A549 (cell line): Measurements from ENCODE around the gene ZNF445. TPM values are rescaled to one million over a fixed set of nuclear protein-coding genes. Genes with fewer than 3 reads are reported as not detected.

ENCODE experiments used
- ATAC-seq, 2 experiments: fragments of 200-7000 bp in 1 of 2; fragments of >200 bp in 1 of 2; cut with Nextera tagmentation in 1 of 2; cut with Tn5 transposase in 1 of 2; 3 replicates each; pipeline versions ENCODE4 v1.8.0 to v1.9.1; 2018 to 2020; ENCODE audit warnings: mild to moderate bottlenecking in 1 of 2, moderate library complexity in 1 of 2
- CTCF ChIA-PET: fragments of 300-600 bp; sonication (Branson Sonifier 250); formaldehyde crosslinking; extraction: SDS; loops from one replicate; lab custom pipeline; 2021; ENCODE audit warnings: antibody characterized with exemption, inconsistent platforms; lab: Yijun Ruan, JAX
- POLR2A ChIA-PET: fragments of 350-600 bp; formaldehyde crosslinking; extraction: SDS; loops from one replicate; lab custom pipeline; 2021; ENCODE audit warnings: antibody characterized with exemption, inconsistent platforms; lab: Yijun Ruan, JAX
- DNase-seq, 2 experiments: peaks; one replicate each; pipeline versions ENCODE4 v3.0.0 to v3.0.0-alpha.2; 2011 to 2016; ENCODE audit warnings: low read depth in 1 of 2, low spot score in 1 of 2
- FAIRE-seq: peaks from 2 replicates; lab custom pipeline; 2011; peaks lifted over from hg19 to GRCh38; lab: Jason Lieb, UNC
- H3K27ac ChIP-seq, 2 experiments: fragments of >200 bp; sonication (Bioruptor Twin); formaldehyde crosslinking; 3 replicates each; pipeline ENCODE4 v1.5.1; 2016 to 2017
- H3K4me1 ChIP-seq: fragments of >200 bp; sonication (Bioruptor Twin); formaldehyde crosslinking; 3 replicates; pipeline ENCODE4 v1.6.1; 2016
- H3K4me2 ChIP-seq: fragments of >200 bp; sonication (Bioruptor Twin); formaldehyde crosslinking; 3 replicates; pipeline ENCODE4 v1.6.1; 2016
- H3K4me3 ChIP-seq: fragments of >200 bp; sonication (Bioruptor Twin); formaldehyde crosslinking; 3 replicates; pipeline ENCODE4 v1.5.1; 2016
- H3K9me3 ChIP-seq: fragments of >200 bp; sonication (Bioruptor Twin); formaldehyde crosslinking; 3 replicates; pipeline ENCODE4 v1.6.1; 2016
- BHLHE40 ChIP-seq: IDR thresholded peaks from 2 replicates; pipeline ENCODE4 v1.6.1; 2012; ENCODE audit warnings: low read depth, low read length, inconsistent platforms
- CBX2 ChIP-seq: fragments of 200-600 bp; sonication (generic); IDR thresholded peaks from 2 replicates; pipeline ENCODE4 v1.6.1; 2016; ENCODE audit warnings: low read depth, mild to moderate bottlenecking, borderline replicate concordance
- CEBPB ChIP-seq, 2 experiments: fragments of >200 bp in 1 of 2; sonication (Bioruptor Twin) in 1 of 2; formaldehyde crosslinking in 1 of 2; IDR thresholded peaks; 2 replicates each; pipeline ENCODE4 v1.6.1; 2012 to 2016
- CHD2 ChIP-seq: fragments of 150-350 bp; IDR thresholded peaks from 2 replicates; pipeline ENCODE4 v1.6.1; 2014; ENCODE audit warnings: low read length; ENCODE audit not compliant: partially characterized antibody
- ESRRA ChIP-seq: fragments of 150-350 bp; IDR thresholded peaks from 2 replicates; pipeline ENCODE4 v1.6.1; 2014; ENCODE audit warnings: mild to moderate bottlenecking, low read length, borderline replicate concordance
- HOXA7 ChIP-seq: fragments of 250-450 bp; sonication (Bioruptor Pico); IDR thresholded peaks from 2 replicates; pipeline ENCODE4 v1.5.0; 2020; ENCODE audit warnings: mild to moderate bottlenecking, moderate library complexity
- HOXB5 ChIP-seq: fragments of 250-450 bp; sonication (Bioruptor Pico); IDR thresholded peaks from 2 replicates; pipeline ENCODE4 v1.5.0; 2020; ENCODE audit warnings: mild to moderate bottlenecking, moderate library complexity
- JUNB ChIP-seq: fragments of >200 bp; sonication (Bioruptor Twin); formaldehyde crosslinking; IDR thresholded peaks from 2 replicates; pipeline ENCODE4 v1.6.1; 2016
- KDM1A ChIP-seq: fragments of 200-600 bp; sonication (generic); IDR thresholded peaks from 2 replicates; pipeline ENCODE4 v1.6.1; 2016; ENCODE audit warnings: low read depth, mild to moderate bottlenecking
- MAFK ChIP-seq: fragments of 450-650 bp; IDR thresholded peaks from 2 replicates; pipeline ENCODE4 v1.6.1; 2014; ENCODE audit not compliant: partially characterized antibody
- MAX ChIP-seq: IDR thresholded peaks from 2 replicates; pipeline ENCODE4 v1.6.1; 2012
- MAZ ChIP-seq: fragments of 150-350 bp; IDR thresholded peaks from 2 replicates; pipeline ENCODE4 v1.6.1; 2014; ENCODE audit warnings: antibody characterized with exemption, low read depth, low read length, borderline replicate concordance
- NFE2L2 ChIP-seq: fragments of 150-350 bp; conservative IDR thresholded peaks from 2 replicates; pipeline ENCODE4 v1.6.1; 2014; ENCODE audit warnings: low read length
- NPAS2 ChIP-seq: fragments of 250-450 bp; sonication (Bioruptor Pico); IDR thresholded peaks from 2 replicates; pipeline ENCODE4 v1.8.0; 2022; ENCODE audit warnings: mild to moderate bottlenecking, moderate library complexity, borderline replicate concordance
- RAD21 ChIP-seq, 2 experiments: fragments of >200 bp in 1 of 2; sonication (Bioruptor Twin) in 1 of 2; formaldehyde crosslinking in 1 of 2; IDR thresholded peaks in 1 of 2; conservative IDR thresholded peaks in 1 of 2; 2 replicates in 1 of 2; 3 replicates in 1 of 2; pipeline ENCODE4 v1.6.1; 2012 to 2018; ENCODE audit warnings: inconsistent platforms in 1 of 2
- RARB ChIP-seq: fragments of 250-450 bp; sonication (Bioruptor Pico); IDR thresholded peaks from 2 replicates; pipeline ENCODE4 v1.8.0; 2021; ENCODE audit warnings: mild to moderate bottlenecking, moderate library complexity
- RCOR1 ChIP-seq: fragments of 150-350 bp; IDR thresholded peaks from 2 replicates; pipeline ENCODE4 v1.6.1; 2014; ENCODE audit warnings: antibody characterized with exemption, low read length, low read depth
- RFX5 ChIP-seq: fragments of 450-650 bp; IDR thresholded peaks from 2 replicates; pipeline ENCODE4 v1.7.1; 2014; ENCODE audit warnings: antibody characterized with exemption, mild to moderate bottlenecking, moderate library complexity
- RNF2 ChIP-seq: fragments of 200-600 bp; sonication (generic); IDR thresholded peaks from 2 replicates; pipeline ENCODE4 v1.6.1; 2016; ENCODE audit warnings: low read depth, mild to moderate bottlenecking, antibody characterized with exemption, moderate library complexity, borderline replicate concordance
- TFCP2L1 ChIP-seq: fragments of 250-450 bp; sonication (Bioruptor Pico); IDR thresholded peaks from 2 replicates; pipeline ENCODE4 v1.5.0; 2021; ENCODE audit warnings: mild to moderate bottlenecking
- ZSCAN20 ChIP-seq: fragments of 250-450 bp; sonication (Bioruptor Pico); IDR thresholded peaks from 2 replicates; pipeline ENCODE4 v1.8.0; 2022; ENCODE audit warnings: mild to moderate bottlenecking, moderate library complexity
- WGBS: methylation state at CpG from one replicate; pipeline ENCODE4 v1.1.6; 2017; ENCODE audit errors: missing lambda C conversion rate; 5-methylcytosine and 5-hydroxymethylcytosine counted together
- polyA plus RNA-seq, 4 experiments: library from polyadenylated mRNA; depleted of rRNA in 3 of 4; stranded (reverse); fragments of >200 nt; fragmentation: RNase III in 1 of 4; extraction: RNeasy Plus Mini Kit Qiagen cat#74134 plus additional on column Dnase treatment in 1 of 4; gene quantifications; 2 replicates in 3 of 4; 3 replicates in 1 of 4; pipeline ENCODE4 v1.2.3, GENCODE V29; 2011 to 2017
- TF ChIP-seq, protein P1 (sequence below): IDR thresholded peaks from 2 replicates; pipeline ENCODE4 v1.6.1; 2012; ENCODE audit warnings: low read depth, borderline replicate concordance
- TF ChIP-seq, protein P2 (sequence below): fragments of 150-350 bp; IDR thresholded peaks from 2 replicates; pipeline ENCODE4 v1.6.1; 2014; ENCODE audit warnings: low read depth, mild to moderate bottlenecking, low read length
- TF ChIP-seq, protein P3 (sequence below): IDR thresholded peaks from 2 replicates; pipeline ENCODE4 v1.6.1; 2012
- TF ChIP-seq, protein P4 (sequence below): fragments of 450-650 bp; IDR thresholded peaks from 2 replicates; pipeline ENCODE4 v1.6.1; 2014; ENCODE audit warnings: antibody characterized with exemption

ZNF445 gene
- polyA plus RNA-seq, 2 of the 4 experiments (the other 2 are of a cell fraction): 3.4 to 4.0 TPM

DNA sequence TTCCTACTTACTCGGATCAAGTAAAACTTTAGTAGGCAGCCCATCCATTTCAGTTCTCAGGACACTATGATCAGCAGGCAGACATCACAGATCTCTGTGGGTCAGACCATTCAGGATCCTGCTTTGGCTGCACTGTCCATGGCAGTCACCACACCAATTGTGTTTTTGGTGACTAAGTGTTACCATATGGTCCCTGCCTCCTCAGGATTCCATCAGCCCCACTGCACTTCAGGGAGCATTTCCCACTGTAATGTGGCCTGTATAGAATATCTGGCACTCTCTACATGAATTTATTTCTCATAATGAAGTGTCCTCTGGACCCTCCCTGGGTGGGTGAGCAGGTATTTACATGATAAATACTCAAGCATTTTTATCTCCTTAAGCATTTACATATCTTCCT, 41.3 kb downstream of the ZNF445 start:
- Histone ChIP-seq H3K27ac (no peak overlapping the region), H3K9me3 (peaks cover 6% of the 10 kb centered on the region; the same call in 1 of the 3 replicates), H3K4me2 (no peak overlapping the region), H3K4me1 (no peaks in the 10 kb centered on the region), H3K4me3 (no peak overlapping the region)
- FAIRE-seq (no peak), ATAC-seq (no peak), DNase-seq (no peak)
- WGBS: 82% methylated on average over 1 of the region's 1 CpG
- no peak for TF ChIP-seq ESRRA
- TF ChIP-seq JUNB: no peak
- no peak for TF ChIP-seq RCOR1
- TF ChIP-seq CEBPB (IDR thresholded peaks at IDR 0.05): no peak
- no peak for TF ChIP-seq MAX
- no peak for TF ChIP-seq KDM1A
- TF ChIP-seq RFX5: no peak
- no peak for TF ChIP-seq NPAS2 (CRISPR knock-in tag)
- no peak for TF ChIP-seq RNF2
- no peak for TF ChIP-seq CHD2
- TF ChIP-seq BHLHE40: no peak
- no peak for TF ChIP-seq MAFK
- TF ChIP-seq TFCP2L1 (CRISPR knock-in tag): no peak
- no peak for TF ChIP-seq HOXB5
- TF ChIP-seq MAZ: no peak
- TF ChIP-seq RARB (CRISPR knock-in tag): no peak
- no peak for TF ChIP-seq ZSCAN20 (CRISPR knock-in tag)
- TF ChIP-seq, protein P1, sequence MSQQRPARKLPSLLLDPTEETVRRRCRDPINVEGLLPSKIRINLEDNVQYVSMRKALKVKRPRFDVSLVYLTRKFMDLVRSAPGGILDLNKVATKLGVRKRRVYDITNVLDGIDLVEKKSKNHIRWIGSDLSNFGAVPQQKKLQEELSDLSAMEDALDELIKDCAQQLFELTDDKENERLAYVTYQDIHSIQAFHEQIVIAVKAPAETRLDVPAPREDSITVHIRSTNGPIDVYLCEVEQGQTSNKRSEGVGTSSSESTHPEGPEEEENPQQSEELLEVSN: no peak
- no peak for TF ChIP-seq RAD21 (conservative IDR thresholded peaks at IDR 0.05 in 1 of 2, IDR thresholded peaks at IDR 0.05 in 1 of 2)
- ChIA-PET POLR2A (no interaction called here), CTCF (interaction anchor here (0.6 kb wide), 1 partner anchor 112 kb away, joined by 3 read pairs; no protein-coding TSS in a partner anchor)

DNA sequence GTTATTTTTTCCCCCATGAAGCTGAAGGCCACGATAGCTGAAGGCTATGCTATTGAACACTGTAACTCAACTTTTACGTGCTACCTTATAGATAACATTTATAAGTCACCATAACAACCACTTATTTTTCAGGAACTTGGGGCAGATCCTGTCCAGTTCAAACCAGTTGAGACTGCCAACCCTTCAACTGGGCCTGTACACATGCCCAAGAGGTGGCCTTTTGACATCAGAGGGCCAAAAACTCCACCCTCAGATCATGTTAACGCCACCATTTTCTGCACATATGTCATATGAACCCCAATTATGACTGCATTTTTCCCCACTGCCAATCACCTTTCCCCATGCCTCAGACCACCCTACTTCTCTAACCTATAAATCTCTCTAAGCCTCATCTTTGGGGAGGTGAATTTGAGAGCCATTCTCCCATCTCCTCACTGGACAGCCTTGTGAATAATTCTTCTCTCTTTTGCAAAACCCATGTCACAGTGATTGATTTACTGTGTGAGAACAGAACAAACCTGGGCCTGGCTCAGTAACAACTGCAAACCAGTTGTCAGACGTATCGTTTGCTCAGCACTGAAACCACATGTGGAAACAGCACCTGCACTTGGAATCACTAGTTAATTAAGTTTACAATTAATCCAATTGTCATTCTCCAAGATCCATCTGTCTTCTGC, 42.5 kb downstream of the ZNF445 start:
- FAIRE-seq (no peak), ATAC-seq (no peak), DNase-seq (no peak)
- H3K4me2 ChIP-seq: no peak overlapping the region
- WGBS: 85% methylated on average over 5 of the region's 5 CpGs
- no peaks in the 10 kb centered on the region for H3K4me1 ChIP-seq
- H3K9me3 ChIP-seq: peaks cover 6% of the 10 kb centered on the region; the same call in 1 of the 3 replicates
- TF ChIP-seq CBX2 (no peak), HOXA7 (no peak), MAX (no peak), TFCP2L1 (CRISPR knock-in tag) (no peak), CEBPB (IDR thresholded peaks at IDR 0.05) (no peak), NFE2L2 (no peak), MAFK (no peak)
- TF ChIP-seq, protein P2, sequence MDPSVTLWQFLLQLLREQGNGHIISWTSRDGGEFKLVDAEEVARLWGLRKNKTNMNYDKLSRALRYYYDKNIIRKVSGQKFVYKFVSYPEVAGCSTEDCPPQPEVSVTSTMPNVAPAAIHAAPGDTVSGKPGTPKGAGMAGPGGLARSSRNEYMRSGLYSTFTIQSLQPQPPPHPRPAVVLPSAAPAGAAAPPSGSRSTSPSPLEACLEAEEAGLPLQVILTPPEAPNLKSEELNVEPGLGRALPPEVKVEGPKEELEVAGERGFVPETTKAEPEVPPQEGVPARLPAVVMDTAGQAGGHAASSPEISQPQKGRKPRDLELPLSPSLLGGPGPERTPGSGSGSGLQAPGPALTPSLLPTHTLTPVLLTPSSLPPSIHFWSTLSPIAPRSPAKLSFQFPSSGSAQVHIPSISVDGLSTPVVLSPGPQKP: no peak
- TF ChIP-seq, protein P3, sequence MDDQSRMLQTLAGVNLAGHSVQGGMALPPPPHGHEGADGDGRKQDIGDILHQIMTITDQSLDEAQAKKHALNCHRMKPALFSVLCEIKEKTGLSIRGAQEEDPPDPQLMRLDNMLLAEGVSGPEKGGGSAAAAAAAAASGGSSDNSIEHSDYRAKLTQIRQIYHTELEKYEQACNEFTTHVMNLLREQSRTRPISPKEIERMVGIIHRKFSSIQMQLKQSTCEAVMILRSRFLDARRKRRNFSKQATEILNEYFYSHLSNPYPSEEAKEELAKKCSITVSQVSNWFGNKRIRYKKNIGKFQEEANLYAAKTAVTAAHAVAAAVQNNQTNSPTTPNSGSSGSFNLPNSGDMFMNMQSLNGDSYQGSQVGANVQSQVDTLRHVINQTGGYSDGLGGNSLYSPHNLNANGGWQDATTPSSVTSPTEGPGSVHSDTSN: no peak
- TF ChIP-seq, protein P4, sequence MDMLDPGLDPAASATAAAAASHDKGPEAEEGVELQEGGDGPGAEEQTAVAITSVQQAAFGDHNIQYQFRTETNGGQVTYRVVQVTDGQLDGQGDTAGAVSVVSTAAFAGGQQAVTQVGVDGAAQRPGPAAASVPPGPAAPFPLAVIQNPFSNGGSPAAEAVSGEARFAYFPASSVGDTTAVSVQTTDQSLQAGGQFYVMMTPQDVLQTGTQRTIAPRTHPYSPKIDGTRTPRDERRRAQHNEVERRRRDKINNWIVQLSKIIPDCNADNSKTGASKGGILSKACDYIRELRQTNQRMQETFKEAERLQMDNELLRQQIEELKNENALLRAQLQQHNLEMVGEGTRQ: no peak
- POLR2A ChIA-PET: no interaction called here
- no peak overlapping the region for H3K27ac ChIP-seq
- no peak overlapping the region for H3K4me3 ChIP-seq
- CTCF ChIA-PET: no interaction called here
